HG03378 (cell line): ENCODE results near the gene MBNL1.

ENCODE experiments used
- ATAC-seq: cut with Tn5 transposase; IDR thresholded peaks from one replicate; pipeline ENCODE4 v1.9.1; 2021; ENCODE audit warnings: mild to moderate bottlenecking, moderate library complexity; ENCODE audit not compliant: unreplicated experiment

The MBNL1 gene

DNA sequence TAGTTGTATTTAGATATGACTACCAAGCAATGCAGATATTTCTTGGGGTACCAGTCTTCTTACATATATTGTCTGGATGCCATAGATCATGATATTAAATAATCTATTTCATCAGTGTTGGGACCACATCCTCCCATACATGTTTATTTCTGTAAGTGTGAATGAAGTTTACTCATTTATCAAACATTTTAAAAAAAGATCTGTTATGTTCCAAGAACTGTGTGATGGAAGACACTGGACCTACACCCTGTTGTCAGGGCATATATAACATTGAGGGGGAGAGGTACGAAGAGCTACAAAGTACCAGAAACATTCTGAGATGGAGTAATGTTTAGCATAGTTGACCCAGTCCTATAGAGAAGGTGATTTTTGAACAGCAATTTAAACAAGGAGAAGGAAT is 26.6 kb downstream of the MBNL1 start:
- ATAC-seq = no peak

DNA sequence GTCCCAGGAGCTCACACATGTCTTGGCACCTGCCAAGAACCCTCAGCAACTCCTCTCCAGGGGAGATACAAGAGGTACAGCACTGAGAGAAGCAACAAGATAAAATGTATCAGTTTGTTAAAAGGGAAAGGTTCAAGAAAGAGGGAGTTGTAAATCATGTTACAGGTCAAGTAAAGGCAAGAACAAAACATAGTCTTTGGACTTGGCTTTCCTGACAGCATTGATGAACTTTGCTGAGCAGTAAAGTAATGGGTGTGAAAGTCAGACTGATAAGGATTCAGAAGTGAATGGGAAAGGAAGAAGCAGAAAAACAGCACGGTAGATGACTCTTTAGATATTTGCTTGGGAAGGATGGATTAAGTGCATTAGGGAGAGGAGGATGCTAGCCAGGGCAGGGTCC is 27.1 kb downstream of the MBNL1 start:
- no peak for ATAC-seq

DNA sequence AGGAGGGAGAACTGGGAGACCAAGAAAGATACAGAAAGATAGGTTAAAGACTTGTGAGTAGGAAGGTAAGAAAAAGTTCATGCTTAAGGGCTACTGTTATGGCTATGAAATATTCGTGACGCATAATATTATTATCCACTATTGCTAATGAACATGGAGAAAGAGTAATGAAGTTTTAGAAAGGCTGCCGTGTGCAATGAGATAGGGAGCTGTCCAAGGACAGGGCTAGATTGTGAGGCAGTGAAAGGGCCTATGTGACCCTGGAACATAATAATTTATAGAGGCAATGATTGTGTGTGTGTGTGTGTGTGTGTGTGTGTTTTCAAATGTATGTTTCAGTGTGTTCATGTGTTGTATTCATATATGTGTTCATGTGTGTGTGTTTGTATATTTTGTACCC is 27.7 kb downstream of the MBNL1 start:
- ATAC-seq = no peak

DNA sequence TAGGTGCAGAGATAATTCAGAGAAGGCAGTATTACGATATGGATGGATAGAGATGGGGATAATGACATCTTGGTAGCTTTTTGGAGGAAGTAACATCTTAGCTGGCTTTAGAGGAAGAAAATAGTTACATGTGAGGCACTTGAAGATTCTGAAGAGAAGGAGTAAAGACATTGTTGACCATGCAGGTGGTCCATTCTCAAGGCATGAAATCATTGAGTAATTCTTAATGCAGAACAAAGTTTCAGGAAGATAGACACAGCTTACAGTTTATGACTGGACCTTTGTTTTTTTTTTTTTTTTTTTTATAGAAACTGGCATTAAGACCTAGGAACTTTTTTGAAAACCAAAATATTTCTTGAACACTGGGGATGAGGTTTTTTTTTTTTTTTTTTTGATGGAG is 28.2 kb downstream of the MBNL1 start:
- ATAC-seq = no peak

DNA sequence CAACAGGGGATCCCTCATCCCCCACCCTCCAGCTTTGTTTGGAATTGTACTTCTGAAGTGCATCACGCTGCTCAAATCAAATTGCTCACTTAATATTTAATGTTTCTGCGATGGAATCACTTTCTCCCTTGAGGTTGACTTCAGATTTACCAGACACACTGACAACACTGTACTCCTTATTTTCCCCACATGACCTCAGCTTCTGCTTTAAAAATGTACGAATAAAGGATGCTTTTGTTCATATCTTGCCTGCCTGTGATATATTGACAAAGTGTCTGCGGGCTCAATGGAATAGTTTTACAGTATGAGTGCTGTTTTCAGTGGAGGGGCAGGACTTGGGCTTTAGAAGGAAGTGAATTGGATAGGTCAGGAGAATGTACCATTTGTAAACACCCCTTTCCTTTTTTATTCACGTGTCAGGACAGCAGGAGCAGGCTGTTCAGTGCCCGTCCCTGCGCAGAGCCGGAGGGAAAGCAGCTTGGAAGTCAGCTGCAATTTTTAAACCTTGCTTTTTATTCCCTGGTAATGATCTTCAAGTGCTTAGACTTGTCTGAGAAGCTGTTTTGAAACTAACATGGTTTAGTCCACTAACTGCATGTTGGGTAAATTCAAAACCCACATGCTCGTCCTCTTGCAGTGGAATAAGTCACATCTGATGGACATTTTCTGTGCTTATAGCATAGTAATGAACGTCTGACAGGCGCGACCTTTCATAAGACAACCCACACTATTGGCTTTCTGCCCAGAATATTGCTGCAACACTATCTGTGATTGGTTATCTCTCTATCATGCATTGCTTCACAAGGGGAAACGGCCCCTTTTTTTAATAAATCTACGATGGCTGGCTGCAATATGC is 29.9 kb downstream of the MBNL1 start:
- ATAC-seq = peak; percentile 46

DNA sequence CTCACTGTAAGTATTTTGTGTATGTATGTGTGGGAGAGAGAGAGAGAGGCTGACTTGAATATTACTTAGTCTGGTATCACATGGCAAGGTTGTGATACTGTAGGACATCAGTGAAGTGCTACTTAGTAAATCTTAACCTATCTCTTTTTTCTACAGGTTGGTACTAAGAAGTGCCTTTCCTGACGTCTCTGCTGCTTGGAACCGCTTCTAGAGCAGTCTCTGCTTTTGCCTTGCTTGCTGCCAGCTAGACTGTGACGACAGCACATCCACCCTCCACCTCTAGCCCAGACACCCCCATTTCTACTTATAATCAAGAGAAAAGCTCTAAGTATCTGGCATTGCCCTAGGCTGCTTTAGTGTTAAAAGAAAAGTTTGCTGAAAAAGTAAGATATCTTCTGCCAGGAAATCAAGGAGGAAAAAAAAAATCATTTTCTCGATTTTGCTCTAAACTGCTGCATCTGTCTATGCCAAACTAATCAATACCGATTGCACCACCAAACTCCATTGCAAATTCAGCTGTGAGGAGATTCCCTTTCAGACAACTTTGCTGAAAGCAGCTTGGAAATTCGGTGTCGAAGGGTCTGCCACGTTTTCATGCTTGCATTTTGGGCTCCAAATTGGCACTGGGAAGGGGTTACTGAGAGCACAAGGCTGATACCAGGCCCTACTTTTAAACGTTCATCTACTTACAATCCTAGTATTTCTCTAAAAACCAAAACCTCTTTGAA is 30.7 kb downstream of the MBNL1 start:
- no peak for ATAC-seq

DNA sequence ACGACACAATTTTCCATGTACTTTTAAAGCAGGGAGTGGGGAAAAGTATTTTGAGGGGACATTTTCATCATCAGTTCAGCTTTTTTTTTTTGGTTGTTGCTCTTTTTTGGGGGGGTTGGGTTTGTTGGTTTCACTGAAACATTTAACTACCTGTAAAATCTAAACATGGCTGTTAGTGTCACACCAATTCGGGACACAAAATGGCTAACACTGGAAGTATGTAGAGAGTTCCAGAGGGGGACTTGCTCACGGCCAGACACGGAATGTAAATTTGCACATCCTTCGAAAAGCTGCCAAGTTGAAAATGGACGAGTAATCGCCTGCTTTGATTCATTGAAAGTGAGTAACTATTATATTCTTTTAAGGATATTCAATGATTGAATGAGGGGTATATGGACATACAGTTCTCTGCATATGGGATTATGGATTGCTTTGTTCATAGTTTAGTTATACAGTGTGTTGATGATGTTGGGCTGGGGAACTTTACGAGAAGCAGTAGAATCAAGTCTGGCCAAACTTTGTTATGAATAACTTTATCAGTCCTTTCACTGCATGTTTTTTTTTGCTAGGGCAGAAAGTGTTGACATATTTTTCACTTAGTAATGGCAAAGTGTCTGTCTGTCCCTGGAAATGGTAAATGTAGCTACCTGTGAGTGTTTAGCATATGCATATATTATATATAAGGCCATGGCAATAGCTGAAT is 31.5 kb downstream of the MBNL1 start:
- ATAC-seq = no peak

DNA sequence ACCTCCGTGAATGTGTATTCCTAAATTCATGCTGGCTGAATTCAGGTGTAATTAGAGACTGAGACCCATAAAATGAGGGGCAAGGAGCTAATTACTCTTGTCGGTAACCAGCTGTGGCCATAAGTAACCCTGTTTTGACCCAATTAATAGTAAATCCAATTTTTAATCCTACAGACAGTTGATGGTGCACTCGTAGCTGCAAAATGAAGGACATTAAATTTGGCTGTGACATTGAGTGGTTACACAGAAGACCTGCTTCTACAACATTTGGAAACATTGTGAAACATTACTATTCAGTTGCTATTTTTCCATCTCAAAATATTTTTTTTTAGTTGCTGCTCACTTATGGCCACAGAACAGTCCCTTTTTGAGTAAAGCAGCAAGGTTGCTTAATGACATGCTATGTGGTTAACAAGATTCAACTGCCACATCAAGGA is 33.0 kb downstream of the MBNL1 start:
- no peak for ATAC-seq

DNA sequence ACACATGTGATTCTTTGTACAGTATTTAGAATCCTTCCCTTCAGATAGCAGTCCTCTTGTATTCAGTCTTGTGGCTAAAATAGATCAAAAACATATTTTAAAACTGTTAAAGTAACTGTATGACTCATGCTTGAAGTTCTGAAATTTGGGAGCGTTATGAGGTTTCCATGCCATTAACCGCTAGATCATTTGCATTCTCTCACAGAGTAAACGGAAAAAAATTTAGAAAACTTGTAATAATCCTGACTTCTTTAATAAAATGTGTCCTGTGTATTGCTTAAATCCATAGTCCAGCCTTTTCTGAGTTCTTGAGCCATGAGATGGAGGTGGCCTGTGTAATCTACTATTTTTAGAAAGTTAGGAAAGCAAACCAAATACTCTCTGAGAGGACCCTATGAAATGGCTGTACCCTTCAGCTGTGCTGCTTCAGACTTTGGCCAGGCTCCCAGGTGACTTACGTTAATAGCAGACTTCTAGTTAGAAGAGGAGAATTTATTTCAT is 33.8 kb downstream of the MBNL1 start:
- ATAC-seq = peak; percentile 68

DNA sequence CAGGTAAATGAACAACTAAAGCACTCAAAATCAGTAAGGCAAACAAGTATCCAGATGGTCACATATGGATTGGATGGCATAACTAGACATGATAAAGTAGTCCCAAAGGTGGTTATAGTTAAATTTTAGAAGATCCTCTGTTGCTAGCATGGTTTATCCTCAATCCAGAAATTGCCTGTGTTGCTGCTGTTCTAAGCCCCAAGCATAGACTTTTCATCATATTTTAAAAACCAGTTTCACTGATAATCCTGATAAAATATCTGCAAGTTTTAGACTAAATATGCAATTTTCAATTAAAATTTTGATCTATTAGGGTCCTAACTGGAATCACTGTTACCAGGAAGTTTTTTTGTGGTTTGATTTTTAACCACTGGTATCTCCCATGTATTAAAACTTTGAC is 35.4 kb downstream of the MBNL1 start:
- ATAC-seq = no peak

DNA sequence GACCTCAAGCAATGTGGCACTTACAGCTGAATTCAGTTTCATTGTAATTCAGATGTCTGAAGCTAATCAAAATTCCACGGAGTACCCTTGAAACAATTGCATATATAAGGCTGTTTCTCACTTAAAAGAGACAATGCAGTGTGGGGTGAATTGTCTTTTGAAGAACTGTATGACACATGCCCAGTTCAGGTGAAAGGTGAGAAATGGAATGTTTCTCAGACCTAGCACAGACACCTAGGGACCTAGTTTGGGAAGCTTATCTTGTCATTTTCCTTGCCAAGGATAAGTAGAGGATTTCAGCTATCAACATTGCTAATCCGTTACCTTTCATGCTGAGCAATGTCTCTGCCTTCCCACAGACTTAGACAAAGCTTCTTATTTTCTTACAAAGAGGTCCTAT is 36.3 kb downstream of the MBNL1 start:
- ATAC-seq = no peak

DNA sequence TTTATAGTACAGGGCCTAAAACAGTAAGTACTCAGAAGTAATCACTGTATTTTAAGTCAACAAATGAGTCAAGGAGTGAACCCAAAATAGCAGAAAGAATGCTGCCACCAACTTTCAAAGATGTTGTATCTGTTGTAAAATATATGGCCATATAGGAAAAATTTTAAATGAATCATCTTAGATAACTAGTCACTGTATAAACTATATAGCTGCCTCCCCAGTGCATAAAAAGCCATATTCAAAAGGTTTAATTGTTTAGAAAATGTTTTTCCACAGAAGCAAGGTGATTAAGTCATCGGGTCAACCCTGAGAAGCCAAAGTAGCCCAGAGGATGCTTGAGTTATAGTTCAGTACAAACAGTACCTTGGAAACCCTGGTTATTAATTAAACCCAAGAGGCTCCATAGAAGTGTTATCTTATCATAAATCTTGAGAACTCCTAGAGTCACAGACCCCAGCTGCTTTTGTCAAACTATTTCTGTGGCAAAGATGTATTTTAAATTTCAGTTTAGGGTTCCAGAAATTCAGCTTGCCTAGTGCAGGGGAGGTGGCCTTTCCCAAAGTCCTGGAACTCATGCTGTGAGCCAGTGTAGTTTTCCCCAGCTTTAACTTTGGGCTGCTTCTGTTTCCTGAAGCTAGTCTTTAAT is 39.2 kb downstream of the MBNL1 start:
- no peak for ATAC-seq

DNA sequence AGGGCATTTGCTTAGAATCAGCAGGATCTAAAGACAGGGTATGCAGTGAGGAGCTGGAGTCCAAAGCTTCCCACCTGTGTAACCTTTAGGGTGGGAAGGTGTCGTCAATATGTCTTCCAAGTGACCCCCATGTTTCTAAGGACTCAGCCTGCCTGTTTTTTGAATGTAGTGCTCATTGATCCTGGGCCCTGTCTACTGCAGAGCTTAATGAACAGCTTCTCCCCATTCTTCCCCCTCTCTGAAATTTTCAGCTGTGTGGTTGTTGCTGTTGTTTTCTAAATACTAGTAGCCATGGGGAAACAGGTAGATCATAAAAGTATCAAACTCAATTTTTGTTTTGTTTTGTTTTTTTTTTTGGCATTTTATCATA is 39.7 kb downstream of the MBNL1 start:
- ATAC-seq = no peak

DNA sequence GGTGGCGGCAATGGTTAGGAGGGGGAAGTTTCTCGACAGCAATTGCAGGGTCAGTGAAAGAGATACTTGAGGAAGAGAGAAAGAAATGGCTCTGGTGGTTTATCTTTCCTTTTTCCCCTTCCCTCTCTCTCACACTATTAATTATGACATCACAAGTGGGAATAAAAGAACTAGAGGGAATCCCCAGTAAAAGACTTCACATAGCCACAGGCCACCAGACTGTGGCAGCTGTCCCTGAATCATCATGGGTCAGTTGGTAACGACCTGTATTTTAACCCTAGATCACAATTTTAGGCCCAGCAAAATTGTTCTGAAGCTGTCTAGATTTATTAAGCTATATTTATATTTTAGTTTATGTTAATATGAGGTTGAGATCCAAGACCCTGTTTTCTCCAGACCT is 40.3 kb downstream of the MBNL1 start:
- ATAC-seq = no peak

DNA sequence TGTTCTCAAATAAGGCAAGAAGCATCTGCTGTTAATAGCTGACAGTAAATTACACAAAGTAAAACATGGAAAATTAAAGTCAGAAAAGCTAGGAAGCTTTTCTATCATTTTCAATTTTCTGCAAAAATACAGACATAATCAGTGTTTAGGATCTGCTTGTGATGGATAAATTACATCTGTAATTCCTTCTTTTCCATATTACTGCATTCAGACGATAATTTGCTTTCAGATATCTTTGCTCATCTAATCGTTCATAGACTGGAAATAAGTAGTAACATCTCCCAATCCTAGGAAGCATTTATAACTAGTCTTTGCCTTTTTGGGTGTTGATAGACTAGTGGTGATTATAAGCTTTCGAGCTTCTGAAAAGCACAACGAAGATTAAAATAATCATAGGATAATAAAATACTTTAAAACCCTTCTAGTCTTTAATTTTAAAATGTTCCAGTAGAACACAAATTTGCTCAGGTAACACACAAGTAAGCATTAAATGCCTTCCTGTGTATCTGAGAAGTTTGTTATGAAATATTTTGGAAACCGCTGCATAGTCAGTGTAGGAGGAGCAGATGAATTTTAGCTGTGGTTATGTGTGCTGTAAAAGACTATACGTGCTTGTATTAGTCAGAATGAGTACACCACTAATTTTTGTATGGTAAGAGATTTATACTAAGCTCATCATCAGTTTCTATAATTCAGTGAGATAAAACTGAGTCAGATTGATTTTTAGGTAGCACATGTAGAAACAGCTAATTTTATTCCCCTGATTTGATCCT is 41.0 kb downstream of the MBNL1 start:
- ATAC-seq = no peak

DNA sequence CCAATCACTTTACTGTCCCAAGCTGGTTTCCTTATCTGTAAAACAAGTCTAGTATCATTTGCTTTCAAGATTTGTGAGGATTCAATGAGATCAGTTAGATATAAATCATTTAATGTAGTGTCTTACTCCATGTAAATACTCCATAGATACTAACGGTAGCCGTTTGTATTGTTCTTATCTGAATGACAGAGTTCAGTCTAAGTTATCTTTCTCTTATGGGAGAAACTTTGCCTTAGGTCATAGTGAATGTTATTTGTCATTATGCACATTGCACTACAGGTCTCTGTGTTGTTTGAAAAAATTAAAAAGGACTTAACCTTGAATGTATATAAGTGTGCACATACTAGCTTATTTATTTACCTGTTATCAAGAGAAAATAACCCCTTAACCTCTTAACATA is 44.7 kb downstream of the MBNL1 start:
- no peak for ATAC-seq

DNA sequence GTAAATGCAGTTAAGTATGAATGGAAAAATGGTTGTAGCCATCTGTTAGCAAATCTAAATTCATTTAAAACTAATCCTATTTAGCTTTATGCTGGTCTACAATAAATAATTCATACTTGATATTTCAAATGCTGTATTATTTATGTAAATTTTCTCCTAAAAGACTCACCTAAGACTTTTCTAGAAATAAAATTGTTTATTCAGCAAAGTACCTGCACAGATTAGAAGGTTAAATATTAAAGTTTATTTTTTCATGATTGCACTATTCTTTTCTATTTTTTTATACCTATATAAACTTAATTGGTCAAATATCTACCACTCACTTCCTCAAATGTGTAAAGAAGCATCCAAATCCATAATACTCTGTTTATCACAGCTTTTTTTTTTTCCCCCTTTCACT is 45.2 kb downstream of the MBNL1 start:
- no peak for ATAC-seq

DNA sequence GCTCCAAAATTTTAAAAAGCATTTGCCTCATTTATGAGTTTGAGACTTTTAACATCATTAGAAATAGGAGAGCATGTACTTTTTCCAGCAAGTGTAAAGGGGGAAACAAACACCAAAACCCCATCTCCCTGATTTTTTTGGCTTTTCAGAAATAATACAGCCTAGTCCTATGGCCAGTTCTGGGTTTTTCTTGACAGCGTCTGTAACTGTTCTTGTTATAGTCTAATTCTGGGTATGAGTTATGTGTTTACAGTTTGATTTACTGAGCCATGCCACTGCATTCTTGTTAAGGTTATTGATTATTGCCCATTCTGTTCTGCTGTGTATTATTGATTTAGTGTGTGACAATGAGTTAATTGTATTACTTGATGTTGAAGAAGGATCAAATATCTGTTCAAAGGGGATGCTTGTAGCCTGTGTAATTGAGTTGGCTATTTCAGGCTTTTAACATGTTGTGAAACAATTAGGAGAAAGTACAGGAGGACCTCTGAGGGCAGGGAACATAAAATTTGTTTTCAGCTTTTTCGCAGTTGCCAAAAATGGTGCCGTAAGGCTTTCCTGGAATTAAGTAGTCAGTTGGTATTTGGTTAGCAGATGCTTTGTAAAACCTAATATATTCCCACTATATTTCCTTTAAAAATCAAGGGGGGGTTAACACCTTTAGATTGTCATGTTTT is 46.1 kb downstream of the MBNL1 start:
- ATAC-seq = no peak

DNA sequence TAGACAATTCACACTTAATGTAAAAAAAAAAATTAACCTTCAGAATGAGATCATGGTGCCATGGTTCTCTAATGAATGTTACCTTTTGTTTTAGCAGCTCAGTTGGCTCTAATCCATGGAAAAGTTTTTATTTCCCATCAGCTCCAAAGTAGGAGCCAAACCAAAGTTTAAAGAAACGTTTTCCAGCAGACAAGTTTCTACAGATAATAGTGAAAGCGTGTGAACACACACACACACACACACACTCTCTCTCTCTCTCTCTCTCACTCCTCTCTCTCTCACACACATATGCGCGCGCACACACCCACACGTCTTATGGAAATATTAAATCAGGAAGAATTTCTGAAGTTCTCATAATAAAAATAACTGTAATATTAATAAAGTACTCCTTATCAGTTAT is 46.9 kb downstream of the MBNL1 start:
- no peak for ATAC-seq

DNA sequence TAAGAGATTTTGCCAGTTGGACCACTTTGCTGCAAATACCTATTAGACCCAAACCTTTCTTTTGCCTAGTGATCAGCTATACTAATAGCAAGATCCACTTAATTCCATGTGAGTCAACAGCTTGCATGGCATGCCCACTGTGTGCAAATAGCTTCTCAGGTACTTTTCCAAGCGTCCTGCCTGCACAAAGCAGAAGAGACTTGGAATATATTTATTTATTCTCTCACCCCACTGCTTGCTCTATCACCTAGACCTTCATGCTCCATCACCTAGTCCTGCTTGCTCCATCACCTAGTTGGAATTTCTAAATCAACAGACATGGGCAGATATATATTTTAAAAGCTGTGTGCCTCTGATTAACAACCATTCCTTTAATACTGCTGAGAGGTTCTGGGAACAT is 47.6 kb downstream of the MBNL1 start:
- no peak for ATAC-seq
